Measurements from ENCODE around the gene ATPAF1.

- TF ChIP-seq CTCF (IDR thresholded peaks at IDR 0.05) = no peak
- TF ChIP-seq POLR2AphosphoS5 (IDR thresholded peaks at IDR 0.05) = no peak
- no peak for TF ChIP-seq POLR2A (IDR thresholded peaks at IDR 0.05)
Observed at GRCh38 chr1:46611691-46612221, 56.4 kb downstream of the ATPAF1 start.
